GM23338 (cell line): Measurements from ENCODE around the gene PAK4. TPM values are rescaled to one million over a fixed set of nuclear protein-coding genes. Genes with fewer than 3 reads are reported as not detected.
"Not testable (repeated sequence)": the region's sequence is repeated elsewhere in the genome, so short reads cannot be mapped to it uniquely, and the experiment has no call there.

Experiments
- ATAC-seq: fragments of 200-7000 bp; cut with Tn5 transposase; 3 replicates; pipeline ENCODE4 v1.9.1; 2020
- DNase-seq: peaks from one replicate; pipeline ENCODE4 v3.0.0-alpha.2; 2015; ENCODE audit warnings: low spot score
- H2AFZ ChIP-seq: fragments of 200-600 bp; sonication (generic); 2 replicates; pipeline ENCODE4 v1.8.0; 2016; ENCODE audit warnings: antibody characterized with exemption, mild to moderate bottlenecking, moderate library complexity
- H3F3A ChIP-seq: fragments of 200-600 bp; sonication (generic); replicated peaks from 2 replicates; pipeline ENCODE4 v1.8.0; 2017; ENCODE audit warnings: antibody characterized with exemption, mixed run types, low read depth
- H3K27ac ChIP-seq: fragments of 200-600 bp; sonication (generic); 2 replicates; pipeline ENCODE4 v1.6.1; 2016; ENCODE audit warnings: low read depth
- H3K27me3 ChIP-seq: fragments of 200-600 bp; sonication (generic); 2 replicates; pipeline ENCODE4 v1.8.0; 2016; ENCODE audit warnings: mild to moderate bottlenecking, mixed run types, moderate library complexity; ENCODE audit not compliant: insufficient read depth
- H3K36me3 ChIP-seq: fragments of 200-600 bp; sonication (generic); 2 replicates; pipeline ENCODE4 v1.8.0; 2016; ENCODE audit warnings: mild to moderate bottlenecking; ENCODE audit not compliant: insufficient read depth
- H3K4me1 ChIP-seq: fragments of 200-600 bp; sonication (generic); 2 replicates; pipeline ENCODE4 v1.8.0; 2016; ENCODE audit warnings: mild to moderate bottlenecking, moderate library complexity; ENCODE audit not compliant: insufficient read depth
- H3K4me2 ChIP-seq: fragments of 200-600 bp; sonication (generic); 2 replicates; pipeline ENCODE4 v1.7.1; 2017; ENCODE audit warnings: mixed run types
- H3K4me3 ChIP-seq: fragments of 200-600 bp; sonication (generic); 2 replicates; pipeline ENCODE4 v1.6.1; 2016; ENCODE audit warnings: mixed run types
- H3K79me2 ChIP-seq: fragments of 200-600 bp; sonication (generic); replicated peaks from 2 replicates; pipeline ENCODE4 v1.8.0; 2017; ENCODE audit warnings: mild to moderate bottlenecking; ENCODE audit not compliant: insufficient read depth
- H3K9me2 ChIP-seq: fragments of 200-600 bp; sonication (generic); 2 replicates; pipeline ENCODE4 v1.8.0; 2017; ENCODE audit not compliant: insufficient read depth
- H4K20me1 ChIP-seq: fragments of 200-600 bp; sonication (generic); replicated peaks from 2 replicates; pipeline ENCODE4 v1.8.0; 2017; ENCODE audit warnings: mild to moderate bottlenecking; ENCODE audit not compliant: insufficient read depth
- H3K27ac Mint-ChIP-seq: 2 replicates; pipeline ENCODE4 v1.8.0; 2020; ENCODE audit warnings: inconsistent platforms, mild to moderate bottlenecking, moderate library complexity, mixed read lengths
- H3K27me3 Mint-ChIP-seq: 3 replicates; pipeline ENCODE4 v1.8.0; 2022; ENCODE audit warnings: low read depth, mild to moderate bottlenecking, moderate library complexity, mixed read lengths, inconsistent platforms; ENCODE audit not compliant: insufficient read depth, poor library complexity
- H3K36me3 Mint-ChIP-seq: 3 replicates; pipeline ENCODE4 v1.8.0; 2021; ENCODE audit warnings: low read depth, mild to moderate bottlenecking, inconsistent platforms, moderate library complexity, mixed read lengths
- H3K4me1 Mint-ChIP-seq: 3 replicates; pipeline ENCODE4 v1.8.0; 2020; ENCODE audit warnings: mild to moderate bottlenecking, inconsistent platforms, mixed read lengths
- H3K4me3 Mint-ChIP-seq: 3 replicates; pipeline ENCODE4 v1.8.0; 2021; ENCODE audit warnings: moderate library complexity, mild to moderate bottlenecking, inconsistent platforms, mixed read lengths
- H3K9me3 Mint-ChIP-seq: 3 replicates; pipeline ENCODE4 v1.8.0; 2020; ENCODE audit warnings: moderate library complexity, mild to moderate bottlenecking, inconsistent platforms, mixed read lengths
- CREB1 ChIP-seq: fragments of 250-450 bp; sonication (Bioruptor Pico); IDR thresholded peaks from 2 replicates; pipeline ENCODE4 v1.5.0; 2020; ENCODE audit warnings: low read depth, mild to moderate bottlenecking, moderate library complexity
- EZH2phosphoT487 ChIP-seq: fragments of 200-600 bp; sonication (generic); IDR thresholded peaks from one replicate; pipeline ENCODE4 v1.8.1; 2018; ENCODE audit warnings: antibody characterized with exemption; ENCODE audit not compliant: unreplicated experiment
- POLR2AphosphoS5 ChIP-seq: IDR thresholded peaks from 2 replicates; pipeline ENCODE4 v1.6.1; 2016; ENCODE audit warnings: antibody characterized with exemption, low read depth
- polyA plus RNA-seq: library from polyadenylated mRNA; unstranded; fragments of >200 nt; fragmentation: Nextera tagmentation; extraction: Ambion mirVana; gene quantifications from 2 replicates; pipeline ENCODE4 v1.2.1, GENCODE V29; 2016
- total RNA-seq: library from RNA; depleted of rRNA; stranded (reverse); fragments of >200 nt; shearing (Covaris generic); gene quantifications from 2 replicates; pipeline ENCODE4 v1.2.3, GENCODE V29; 2014
- TF ChIP-seq, protein P1 (sequence below): IDR thresholded peaks from 2 replicates; pipeline ENCODE4 v1.6.1; 2016; ENCODE audit warnings: antibody characterized with exemption
- TF ChIP-seq, protein P2 (sequence below): IDR thresholded peaks from one replicate; pipeline ENCODE4 v1.6.1; 2018; ENCODE audit warnings: antibody characterized with exemption; ENCODE audit not compliant: unreplicated experiment
- TF ChIP-seq, protein P3 (sequence below), 2 experiments: fragments of 200-600 bp in 1 of 2; sonication (generic) in 1 of 2; conservative IDR thresholded peaks; 2 replicates each; pipeline versions ENCODE4 v1.5.1 to v1.6.1; 2016 to 2017; ENCODE audit warnings: antibody characterized with exemption in 2 of 2, low read depth in 2 of 2, mild to moderate bottlenecking in 2 of 2, moderate library complexity in 1 of 2

PAK4 gene
- total and polyA plus RNA-seq, 2 experiments from 2014 or later: 28.7 to 35.4 TPM

DNA sequence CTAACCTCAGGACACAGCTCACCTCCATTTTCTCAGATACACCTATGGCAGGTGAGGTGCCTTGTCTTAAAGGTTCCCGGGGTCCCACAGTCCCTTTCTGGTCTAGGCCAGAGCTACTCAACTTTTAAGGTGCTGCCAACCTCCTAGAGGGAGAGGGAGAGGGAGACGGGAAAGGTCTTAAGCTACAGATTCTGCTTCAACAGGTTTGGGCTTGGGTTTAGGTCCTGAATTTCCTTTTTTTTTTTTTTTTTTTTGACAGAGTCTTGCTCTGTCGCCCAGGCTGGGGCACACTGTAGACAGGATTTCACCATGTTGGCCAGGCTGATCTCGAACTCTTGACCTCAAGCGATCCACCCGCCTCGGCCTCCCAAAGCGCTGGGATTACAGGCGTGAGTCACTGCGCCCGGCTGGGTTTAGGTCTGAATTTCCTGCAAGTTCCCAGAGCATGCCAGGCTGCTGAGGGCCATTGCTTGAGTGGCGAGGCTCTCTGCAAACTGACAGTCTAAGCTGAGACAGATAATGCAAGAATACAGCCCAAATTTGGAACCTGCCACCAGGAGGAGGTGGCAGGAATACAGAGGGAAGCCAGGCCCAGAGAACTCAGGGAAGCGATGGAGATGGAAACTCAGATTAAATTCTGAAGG, 86.3 kb downstream of the PAK4 start:
- ATAC-seq (no peak; the same call in 2 of the 3 replicates), DNase-seq (no peak)
- Mint-ChIP-seq H3K27ac (no peak overlapping the region), H3K4me1 (no peaks in the 10 kb centered on the region), H3K9me3 (peaks cover 6% of the 10 kb centered on the region), H3K27me3 (peaks cover 2% of the 10 kb centered on the region), H3K4me3 (no peak overlapping the region), H3K36me3 (no peaks in the 10 kb centered on the region)
- no peaks in the 10 kb centered on the region for H3K9me2 ChIP-seq
- no peaks in the 10 kb centered on the region for H3K36me3 ChIP-seq
- H3K27ac ChIP-seq: no peak overlapping the region
- H4K20me1 ChIP-seq: no peaks in the 10 kb centered on the region
- no peaks in the 10 kb centered on the region for H3K4me1 ChIP-seq
- no peaks in the 10 kb centered on the region for H3K27me3 ChIP-seq
- H2AFZ ChIP-seq: no peak overlapping the region
- TF ChIP-seq EZH2phosphoT487: no peak
- TF ChIP-seq, protein P1, sequence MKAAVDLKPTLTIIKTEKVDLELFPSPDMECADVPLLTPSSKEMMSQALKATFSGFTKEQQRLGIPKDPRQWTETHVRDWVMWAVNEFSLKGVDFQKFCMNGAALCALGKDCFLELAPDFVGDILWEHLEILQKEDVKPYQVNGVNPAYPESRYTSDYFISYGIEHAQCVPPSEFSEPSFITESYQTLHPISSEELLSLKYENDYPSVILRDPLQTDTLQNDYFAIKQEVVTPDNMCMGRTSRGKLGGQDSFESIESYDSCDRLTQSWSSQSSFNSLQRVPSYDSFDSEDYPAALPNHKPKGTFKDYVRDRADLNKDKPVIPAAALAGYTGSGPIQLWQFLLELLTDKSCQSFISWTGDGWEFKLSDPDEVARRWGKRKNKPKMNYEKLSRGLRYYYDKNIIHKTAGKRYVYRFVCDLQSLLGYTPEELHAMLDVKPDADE: no peak
- no peak overlapping the region for H3K4me2 ChIP-seq
- no peaks in the 10 kb centered on the region for H3F3A ChIP-seq
- H3K79me2 ChIP-seq: no peaks in the 10 kb centered on the region
- no peak overlapping the region for H3K4me3 ChIP-seq

DNA sequence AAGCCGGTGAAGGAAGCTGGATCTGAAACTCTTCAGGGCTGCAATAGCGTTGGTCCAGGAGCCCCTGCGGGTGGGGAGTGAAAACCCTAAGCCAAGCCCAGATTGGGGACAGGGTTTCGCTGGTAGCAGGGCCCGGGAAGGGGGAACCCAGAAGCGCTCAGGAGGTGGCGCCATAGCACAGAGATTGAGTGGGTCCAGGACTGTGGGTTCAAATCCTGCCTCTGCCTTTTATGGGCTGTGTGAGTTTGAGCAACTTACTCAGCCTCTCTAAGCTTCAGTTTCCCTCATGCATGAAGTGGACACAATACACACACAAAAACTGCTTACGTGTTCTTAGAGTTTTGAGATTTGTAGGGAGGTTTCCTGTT, 86.8 kb downstream of the PAK4 start:
- Mint-ChIP-seq H3K4me1 (no peaks in the 10 kb centered on the region), H3K9me3 (peaks cover 11% of the 10 kb centered on the region), H3K27ac (no peak overlapping the region), H3K36me3 (no peaks in the 10 kb centered on the region), H3K4me3 (no peak overlapping the region), H3K27me3 (peaks cover 2% of the 10 kb centered on the region)
- no peak overlapping the region for H3K4me3 ChIP-seq
- H3F3A ChIP-seq: no peaks in the 10 kb centered on the region
- TF ChIP-seq, protein P2, sequence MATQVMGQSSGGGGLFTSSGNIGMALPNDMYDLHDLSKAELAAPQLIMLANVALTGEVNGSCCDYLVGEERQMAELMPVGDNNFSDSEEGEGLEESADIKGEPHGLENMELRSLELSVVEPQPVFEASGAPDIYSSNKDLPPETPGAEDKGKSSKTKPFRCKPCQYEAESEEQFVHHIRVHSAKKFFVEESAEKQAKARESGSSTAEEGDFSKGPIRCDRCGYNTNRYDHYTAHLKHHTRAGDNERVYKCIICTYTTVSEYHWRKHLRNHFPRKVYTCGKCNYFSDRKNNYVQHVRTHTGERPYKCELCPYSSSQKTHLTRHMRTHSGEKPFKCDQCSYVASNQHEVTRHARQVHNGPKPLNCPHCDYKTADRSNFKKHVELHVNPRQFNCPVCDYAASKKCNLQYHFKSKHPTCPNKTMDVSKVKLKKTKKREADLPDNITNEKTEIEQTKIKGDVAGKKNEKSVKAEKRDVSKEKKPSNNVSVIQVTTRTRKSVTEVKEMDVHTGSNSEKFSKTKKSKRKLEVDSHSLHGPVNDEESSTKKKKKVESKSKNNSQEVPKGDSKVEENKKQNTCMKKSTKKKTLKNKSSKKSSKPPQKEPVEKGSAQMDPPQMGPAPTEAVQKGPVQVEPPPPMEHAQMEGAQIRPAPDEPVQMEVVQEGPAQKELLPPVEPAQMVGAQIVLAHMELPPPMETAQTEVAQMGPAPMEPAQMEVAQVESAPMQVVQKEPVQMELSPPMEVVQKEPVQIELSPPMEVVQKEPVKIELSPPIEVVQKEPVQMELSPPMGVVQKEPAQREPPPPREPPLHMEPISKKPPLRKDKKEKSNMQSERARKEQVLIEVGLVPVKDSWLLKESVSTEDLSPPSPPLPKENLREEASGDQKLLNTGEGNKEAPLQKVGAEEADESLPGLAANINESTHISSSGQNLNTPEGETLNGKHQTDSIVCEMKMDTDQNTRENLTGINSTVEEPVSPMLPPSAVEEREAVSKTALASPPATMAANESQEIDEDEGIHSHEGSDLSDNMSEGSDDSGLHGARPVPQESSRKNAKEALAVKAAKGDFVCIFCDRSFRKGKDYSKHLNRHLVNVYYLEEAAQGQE: no peak
- TF ChIP-seq CREB1 (CRISPR knock-in tag) (no peak), POLR2AphosphoS5 (no peak)
- TF ChIP-seq, protein P3, sequence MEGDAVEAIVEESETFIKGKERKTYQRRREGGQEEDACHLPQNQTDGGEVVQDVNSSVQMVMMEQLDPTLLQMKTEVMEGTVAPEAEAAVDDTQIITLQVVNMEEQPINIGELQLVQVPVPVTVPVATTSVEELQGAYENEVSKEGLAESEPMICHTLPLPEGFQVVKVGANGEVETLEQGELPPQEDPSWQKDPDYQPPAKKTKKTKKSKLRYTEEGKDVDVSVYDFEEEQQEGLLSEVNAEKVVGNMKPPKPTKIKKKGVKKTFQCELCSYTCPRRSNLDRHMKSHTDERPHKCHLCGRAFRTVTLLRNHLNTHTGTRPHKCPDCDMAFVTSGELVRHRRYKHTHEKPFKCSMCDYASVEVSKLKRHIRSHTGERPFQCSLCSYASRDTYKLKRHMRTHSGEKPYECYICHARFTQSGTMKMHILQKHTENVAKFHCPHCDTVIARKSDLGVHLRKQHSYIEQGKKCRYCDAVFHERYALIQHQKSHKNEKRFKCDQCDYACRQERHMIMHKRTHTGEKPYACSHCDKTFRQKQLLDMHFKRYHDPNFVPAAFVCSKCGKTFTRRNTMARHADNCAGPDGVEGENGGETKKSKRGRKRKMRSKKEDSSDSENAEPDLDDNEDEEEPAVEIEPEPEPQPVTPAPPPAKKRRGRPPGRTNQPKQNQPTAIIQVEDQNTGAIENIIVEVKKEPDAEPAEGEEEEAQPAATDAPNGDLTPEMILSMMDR (conservative IDR thresholded peaks at IDR 0.05; ENCODE audit: low read depth in 2 of 2): peak; percentile 79 to 89
- H3K36me3 ChIP-seq: no peaks in the 10 kb centered on the region
- no peaks in the 10 kb centered on the region for H4K20me1 ChIP-seq
- no peaks in the 10 kb centered on the region for H3K79me2 ChIP-seq
- no peak overlapping the region for H3K4me2 ChIP-seq
- no peaks in the 10 kb centered on the region for H3K27me3 ChIP-seq
- H3K4me1 ChIP-seq: no peaks in the 10 kb centered on the region
- ATAC-seq (peak; percentile 99), DNase-seq (peak; percentile 88)
- no peak overlapping the region for H3K27ac ChIP-seq
- H2AFZ ChIP-seq: no peak overlapping the region
- H3K9me2 ChIP-seq: no peaks in the 10 kb centered on the region

DNA sequence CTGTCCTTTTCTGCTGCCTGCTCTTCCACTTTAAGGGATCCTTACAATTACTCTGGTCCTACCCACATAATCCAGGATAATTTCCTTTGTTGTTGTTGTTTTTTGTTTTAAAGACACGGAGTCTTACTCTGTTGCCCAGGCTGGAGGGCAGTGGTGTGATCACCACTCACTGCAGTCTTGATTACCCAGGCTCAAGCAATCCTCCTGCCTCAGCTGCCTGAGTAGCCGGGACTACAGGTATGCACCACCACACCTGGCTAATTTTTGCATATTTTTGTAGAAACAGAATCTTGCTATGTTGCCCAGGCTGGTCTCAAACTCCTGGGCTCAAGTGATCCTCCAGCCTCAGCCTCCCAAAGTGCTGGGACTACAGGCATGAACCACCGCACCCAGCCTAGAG, 89.7 kb downstream of the PAK4 start:
- not testable (repeated sequence) for DNase-seq, H3K4me1 Mint-ChIP-seq, H3F3A ChIP-seq, H3K9me2 ChIP-seq, H3K36me3 ChIP-seq, H3K4me3 Mint-ChIP-seq, H3K27ac ChIP-seq, H4K20me1 ChIP-seq, H3K27ac Mint-ChIP-seq, H3K4me2 ChIP-seq, H3K27me3 Mint-ChIP-seq, H3K27me3 ChIP-seq, H3K36me3 Mint-ChIP-seq, H3K4me3 ChIP-seq, H3K79me2 ChIP-seq, ATAC-seq, H3K4me1 ChIP-seq, H2AFZ ChIP-seq
- H3K9me3 Mint-ChIP-seq: peaks cover 12% of the 10 kb centered on the region
